Fibroblast of skin of back (primary cell): ENCODE data around the gene TSC22D3.
"Not testable (repeated sequence)": the region's sequence is repeated elsewhere in the genome, so short reads cannot be mapped to it uniquely, and the experiment has no call there.

ENCODE experiments used
- DNase-seq: peaks from one replicate; pipeline ENCODE4 v3.0.0-alpha.2; 2013

TSC22D3 gene

DNA sequence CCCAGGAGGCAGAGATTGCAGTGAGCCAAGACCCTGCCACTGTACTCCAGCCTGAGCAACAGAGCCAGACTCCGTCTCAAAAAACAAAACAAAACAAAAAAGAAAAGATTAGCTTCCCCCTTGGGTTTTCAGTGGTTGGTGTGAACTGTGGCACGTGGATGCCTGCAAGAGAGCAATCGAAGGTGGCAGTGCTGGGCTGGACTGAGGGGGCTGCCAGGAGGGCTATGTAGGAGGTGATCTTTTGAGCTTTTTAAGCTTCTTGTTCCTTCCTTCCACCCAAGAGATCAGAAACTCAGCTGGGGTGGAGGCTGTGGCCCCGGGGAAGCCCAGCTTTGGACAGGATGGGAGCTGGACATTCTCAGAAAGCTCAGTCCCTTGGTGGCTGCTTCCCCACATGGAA lies 97.7 kb downstream of the TSC22D3 start:
- DNase-seq = no peak

DNA sequence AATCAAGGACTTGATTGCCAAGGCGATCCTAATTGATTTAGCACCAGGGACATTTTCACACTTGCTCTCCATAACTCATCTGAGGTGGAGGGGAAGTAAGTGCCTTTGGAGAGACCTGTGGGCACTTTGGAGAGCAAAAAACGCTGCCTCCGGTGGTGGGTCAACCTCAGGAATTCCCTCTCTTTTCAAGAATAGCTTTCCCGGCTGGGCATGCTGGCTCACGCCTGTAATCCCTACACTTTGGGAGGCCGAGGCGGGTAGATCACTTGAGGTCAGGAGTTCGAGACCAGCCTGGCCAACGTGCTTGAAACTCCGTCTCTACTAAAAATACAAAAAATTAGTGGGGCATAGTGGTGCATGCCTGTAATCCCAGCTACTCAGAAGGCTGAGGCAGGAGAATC lies 98.1 kb downstream of the TSC22D3 start:
- DNase-seq = no peak

DNA sequence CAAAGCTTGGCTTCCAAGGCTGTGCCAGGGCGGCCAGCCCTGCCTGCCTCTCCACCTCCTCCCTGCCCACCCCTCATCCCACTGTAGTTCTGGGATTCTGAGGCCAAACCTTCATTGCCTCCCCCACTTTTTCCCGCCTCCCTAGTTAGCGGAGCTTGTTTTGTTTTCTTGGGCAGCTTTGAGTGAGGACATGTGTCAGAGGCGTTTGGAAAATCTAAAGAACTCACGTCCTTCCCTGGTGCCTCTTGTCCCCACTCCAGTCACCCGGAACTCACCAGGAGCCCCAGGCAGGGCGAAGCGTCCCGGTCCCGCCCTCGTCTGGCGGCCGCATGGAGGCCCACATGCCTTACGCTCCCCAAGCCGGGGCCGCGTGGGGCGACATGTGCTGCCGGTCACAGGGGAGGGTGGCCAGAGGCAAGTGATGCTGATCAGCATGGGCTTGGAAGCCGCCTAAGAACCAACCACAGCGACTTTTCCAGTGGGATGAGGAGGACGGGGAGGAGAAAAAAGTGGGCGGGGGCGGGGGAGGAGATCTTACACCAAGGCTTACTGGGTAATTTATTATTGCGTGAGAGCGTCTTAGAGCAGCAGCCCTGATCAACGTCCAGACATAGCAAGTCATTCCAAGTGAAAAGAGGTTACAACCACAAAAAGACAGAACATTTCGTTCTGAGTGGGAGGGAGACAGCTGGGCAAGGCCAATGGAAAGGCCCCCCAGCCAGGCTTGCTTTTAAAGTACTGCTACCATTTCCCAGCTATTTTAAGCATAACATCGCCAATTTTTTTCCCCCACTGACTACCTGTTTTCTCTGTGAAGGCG lies 98.8 kb downstream of the TSC22D3 start:
- peak; percentile 91 for DNase-seq

DNA sequence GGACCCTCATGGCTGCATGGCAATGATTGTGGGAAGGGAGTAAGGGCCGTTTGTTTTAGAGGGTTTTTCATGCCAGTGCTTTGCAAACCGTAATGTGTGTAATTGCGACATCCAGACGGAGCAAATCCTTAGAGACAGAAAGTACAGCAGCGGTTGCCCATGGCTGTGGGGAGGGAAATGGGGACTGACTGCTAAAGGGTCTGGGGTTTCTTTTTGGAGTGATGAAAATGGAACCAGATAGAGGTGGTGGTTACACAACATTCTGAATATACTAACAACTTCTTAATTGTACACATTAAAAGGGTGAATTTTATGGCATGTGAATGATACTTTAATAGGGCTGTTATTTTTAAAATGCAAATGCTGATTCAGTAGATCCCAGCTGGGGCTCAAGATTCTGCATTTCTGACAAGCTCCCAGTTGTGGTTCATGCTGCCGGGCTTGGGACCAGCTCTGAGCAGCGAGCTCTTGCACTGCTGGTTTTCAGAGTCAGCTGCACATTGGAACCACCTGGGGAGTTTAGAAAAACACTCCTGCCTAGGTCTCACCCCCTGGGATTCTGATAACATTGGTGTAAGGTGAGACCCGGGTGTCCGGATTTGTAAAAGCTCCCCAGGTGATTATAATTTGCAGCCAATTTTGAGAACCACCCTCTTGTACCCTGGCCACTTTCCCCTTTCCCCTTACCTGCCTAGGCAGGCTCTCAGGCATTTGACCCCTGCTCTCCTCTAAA lies 99.6 kb downstream of the TSC22D3 start:
- no peak for DNase-seq

- no peak for DNase-seq
Measured at GRCh38 chrX:107675365-107675654, 100.3 kb downstream of the TSC22D3 start.

- DNase-seq = no peak
Measured at GRCh38 chrX:107674480-107675364, 100.9 kb downstream of the TSC22D3 start.

- peak; percentile 34 for DNase-seq
Measured at GRCh38 chrX:107673933-107674479, 101.6 kb downstream of the TSC22D3 start.

GRCh38 chrX:107673431-107673830 lies 102.2 kb downstream of the TSC22D3 start:
- no peak for DNase-seq

- peak; percentile 62 for DNase-seq
Measured at GRCh38 chrX:107672955-107673378, 102.6 kb downstream of the TSC22D3 start.

DNA sequence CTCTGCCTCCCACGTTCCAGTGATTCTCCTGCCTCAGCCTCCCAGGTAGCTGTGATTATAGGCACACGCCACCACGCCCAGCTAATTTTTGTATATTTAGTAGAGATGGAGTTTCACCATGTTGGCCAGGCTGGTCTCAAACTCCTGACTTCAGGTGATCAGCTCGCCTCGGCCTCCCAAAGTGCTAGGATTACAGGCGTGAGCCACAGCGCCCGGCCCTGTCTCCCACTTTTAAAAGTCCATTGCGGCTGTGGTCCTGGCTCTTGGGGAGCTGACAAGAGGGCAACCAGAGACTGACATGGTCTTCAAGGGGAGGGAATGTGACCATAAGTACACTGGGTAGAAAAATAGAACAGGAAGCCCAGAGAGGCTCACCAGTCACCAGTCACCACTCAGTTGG lies 104.3 kb downstream of the TSC22D3 start:
- DNase-seq = not testable (repeated sequence)

DNA sequence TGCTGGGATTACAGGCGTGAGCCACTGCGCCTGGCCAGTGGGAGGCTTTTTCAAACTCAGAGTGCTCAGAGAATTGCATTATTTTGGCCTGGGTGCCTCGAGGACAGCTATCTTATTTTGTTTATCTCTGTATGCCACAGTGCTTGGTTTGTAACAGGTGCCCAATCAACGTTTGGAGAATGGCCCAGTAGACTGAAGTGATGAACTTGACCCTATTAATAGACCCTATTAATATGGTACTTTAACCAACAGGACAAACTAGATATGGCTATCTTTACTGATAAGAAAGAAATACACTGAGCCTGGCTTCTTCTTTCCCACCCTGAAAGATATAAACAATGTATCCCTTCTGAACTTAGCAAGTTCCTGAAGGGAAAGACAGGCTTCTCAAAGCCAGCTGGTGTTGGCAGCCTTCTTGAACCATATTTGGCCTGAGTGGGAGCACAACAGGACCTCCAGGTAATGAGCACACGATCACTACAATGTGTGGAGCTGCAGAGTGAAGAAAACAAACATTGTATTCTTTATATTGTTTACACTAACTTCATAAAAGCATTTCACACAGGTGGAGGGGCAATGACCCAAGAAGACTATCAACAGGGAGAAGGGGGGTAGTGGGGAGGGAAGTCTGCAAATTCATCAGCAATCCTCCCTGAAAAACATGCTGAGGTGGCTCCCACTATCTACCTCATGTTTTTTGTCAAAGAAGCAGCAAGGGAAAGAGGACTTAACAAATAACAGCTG lies 105.5 kb downstream of the TSC22D3 start:
- no peak for DNase-seq

DNA sequence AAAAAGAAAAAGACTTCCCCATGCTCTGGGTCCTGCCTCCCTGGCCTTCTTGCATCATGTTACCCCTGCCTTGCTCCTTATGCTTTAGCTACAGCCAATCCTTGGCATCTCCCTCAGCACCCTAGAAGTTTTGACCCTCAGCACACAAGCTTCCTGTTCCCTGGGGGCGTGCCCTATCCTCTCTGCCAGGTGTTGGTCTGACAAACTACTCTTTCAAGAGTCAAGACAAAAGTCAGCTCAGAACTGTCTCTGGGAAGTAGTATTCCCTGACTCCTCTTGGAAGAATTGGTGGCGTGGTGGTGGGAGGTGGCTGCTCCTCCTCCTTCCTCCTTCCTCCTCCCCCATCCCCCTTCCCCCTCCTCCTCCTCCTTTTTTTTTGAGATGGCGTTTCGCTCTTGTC lies 106.3 kb downstream of the TSC22D3 start:
- DNase-seq = no peak

DNA sequence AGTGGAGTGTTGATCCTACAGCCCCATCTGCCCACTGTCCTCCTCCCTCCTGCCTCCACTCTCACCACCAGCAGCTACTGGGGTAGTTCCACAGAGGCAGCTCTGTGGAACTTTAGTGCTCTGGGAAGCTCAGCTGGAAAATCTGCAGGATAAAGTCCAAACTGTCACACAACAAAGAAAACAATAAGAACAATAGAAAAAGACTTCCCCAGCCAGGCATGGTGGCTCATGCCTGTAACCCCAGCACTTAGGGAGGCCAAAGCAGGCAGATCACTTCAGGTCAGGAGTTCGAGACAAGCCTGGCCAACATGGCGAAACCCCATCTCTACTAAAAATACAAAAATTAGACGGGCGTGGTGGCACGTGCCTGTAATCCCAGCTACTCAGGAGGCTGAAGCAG lies 106.9 kb downstream of the TSC22D3 start:
- DNase-seq = not testable (repeated sequence)

GRCh38 chrX:107667426-107667825 lies 108.2 kb downstream of the TSC22D3 start:
- DNase-seq = no peak

DNA sequence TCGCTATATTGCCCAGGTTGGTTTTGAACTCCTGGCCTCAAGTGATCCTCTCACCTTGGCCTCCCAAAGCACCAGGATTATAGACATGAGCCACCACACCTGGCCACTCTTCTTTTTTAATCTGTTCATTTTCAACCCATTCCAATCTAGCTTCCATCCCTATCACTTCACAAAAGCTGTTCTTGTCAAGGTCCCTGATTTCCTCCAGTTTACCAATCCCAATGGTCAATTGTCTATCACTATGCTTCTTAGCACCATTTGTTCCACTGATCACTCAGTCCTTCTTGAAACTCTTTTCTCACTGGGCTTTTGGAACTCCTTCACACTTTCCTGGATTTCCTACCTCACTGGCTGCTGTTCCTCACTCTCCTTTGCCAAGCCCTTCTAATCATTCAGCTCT lies 108.7 kb downstream of the TSC22D3 start:
- DNase-seq = no peak
